ENCODE results near the gene KRT9. TPM values are rescaled to one million over a fixed set of nuclear protein-coding genes. Genes with fewer than 3 reads are reported as not detected.
"Not testable (repeated sequence)": the region's sequence is repeated elsewhere in the genome, so short reads cannot be mapped to it uniquely, and the experiment has no call there.

KRT9 gene, protein sequence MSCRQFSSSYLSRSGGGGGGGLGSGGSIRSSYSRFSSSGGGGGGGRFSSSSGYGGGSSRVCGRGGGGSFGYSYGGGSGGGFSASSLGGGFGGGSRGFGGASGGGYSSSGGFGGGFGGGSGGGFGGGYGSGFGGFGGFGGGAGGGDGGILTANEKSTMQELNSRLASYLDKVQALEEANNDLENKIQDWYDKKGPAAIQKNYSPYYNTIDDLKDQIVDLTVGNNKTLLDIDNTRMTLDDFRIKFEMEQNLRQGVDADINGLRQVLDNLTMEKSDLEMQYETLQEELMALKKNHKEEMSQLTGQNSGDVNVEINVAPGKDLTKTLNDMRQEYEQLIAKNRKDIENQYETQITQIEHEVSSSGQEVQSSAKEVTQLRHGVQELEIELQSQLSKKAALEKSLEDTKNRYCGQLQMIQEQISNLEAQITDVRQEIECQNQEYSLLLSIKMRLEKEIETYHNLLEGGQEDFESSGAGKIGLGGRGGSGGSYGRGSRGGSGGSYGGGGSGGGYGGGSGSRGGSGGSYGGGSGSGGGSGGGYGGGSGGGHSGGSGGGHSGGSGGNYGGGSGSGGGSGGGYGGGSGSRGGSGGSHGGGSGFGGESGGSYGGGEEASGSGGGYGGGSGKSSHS
- not detected for total RNA-seq

DNA sequence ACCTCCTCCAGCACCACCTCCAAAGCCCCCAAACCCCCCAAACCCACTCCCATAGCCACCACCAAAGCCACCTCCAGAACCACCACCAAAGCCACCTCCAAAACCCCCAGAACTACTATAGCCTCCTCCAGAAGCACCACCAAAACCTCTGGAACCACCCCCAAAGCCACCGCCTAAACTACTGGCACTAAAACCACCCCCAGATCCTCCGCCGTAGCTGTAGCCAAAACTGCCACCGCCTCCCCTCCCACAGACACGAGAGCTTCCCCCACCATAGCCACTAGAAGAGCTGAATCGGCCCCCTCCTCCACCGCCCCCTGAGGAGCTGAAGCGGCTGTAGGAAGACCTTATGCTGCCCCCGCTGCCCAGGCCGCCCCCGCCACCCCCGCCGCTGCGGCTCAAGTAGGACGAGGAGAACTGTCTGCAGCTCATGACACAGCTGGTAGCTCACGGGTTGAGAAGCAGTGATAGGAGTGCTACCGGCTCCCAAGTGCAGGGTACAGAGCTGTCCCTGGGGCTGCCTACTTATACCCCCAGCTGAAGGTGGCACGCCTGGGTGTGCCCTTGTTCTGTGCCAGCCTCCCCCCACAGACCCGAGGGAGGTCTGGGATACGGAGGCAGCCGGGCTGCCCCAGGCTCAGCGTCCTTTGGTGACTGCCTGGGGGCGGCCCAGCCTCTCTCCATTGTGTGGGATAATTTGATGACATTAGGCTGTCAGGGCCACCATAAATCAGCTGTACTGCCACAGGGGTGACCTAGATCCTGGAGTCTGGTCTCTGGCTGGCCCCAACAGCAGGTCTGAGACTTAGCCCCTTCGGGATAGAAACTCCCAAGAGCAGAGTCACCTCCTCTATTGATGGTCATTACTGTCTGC is at the start of gene KRT9:
KRT9 (minus strand) TSS at position 499 of the 874 bp plus-strand sequence; CDS start at position 432, 67 bp downstream.
- DNase-seq (ENCODE audit: low spot score), result no peak

GRCh38 chr17:41621435-41621817 is 49.6 kb upstream of the KRT9 start:
- DNase-seq (ENCODE audit: low spot score), result not testable (repeated sequence)

- DNase-seq (ENCODE audit: low spot score), result no peak
These were observed 49.0 kb upstream of the KRT9 start for GRCh38 chr17:41620583-41621434.

GRCh38 chr17:41619927-41620582 is 48.2 kb upstream of the KRT9 start:
- DNase-seq (ENCODE audit: low spot score), result not testable (repeated sequence)

DNA sequence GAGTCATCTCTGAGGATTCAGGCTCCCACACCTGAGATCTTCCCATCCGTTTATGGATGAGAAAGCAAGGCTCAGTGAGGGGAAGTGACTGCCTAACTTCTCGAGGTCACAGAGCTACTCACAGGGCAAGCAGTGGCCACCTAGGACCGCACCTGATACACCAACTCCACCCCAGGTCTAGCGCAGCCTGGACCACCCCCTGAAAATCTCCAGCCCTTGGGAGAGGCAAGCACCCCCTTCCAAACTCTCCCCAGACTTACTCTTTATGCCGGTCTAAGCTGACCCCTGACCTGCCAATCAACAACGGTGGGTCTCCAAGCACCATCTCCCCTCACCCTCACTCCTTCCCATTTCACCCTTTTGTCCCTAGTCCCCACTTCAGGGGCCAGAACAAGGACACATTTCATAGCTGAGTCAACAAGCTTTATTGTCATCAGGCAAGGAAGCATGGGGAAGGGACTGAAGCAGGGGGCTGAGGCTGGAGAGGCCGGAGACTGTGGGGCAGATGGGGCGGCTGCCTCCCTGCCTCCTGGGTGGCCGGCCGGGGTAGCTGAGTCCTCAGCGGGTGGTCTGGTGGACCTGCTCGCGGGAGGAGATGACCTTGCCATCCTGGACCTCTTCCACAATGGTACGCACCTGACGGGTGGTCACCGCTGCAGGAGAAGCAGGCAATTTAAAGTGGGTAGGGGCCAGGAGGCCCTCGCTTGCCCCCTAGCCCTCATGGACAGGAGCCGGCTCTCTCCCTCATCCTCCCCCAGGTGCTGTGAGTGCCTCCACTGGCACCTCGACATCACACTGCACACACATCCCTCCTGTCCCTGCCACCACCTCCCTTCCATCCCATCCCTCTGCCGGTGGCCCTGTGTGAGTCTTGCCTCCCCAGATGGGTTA is 47.4 kb upstream of the KRT9 start:
- no peak for DNase-seq (ENCODE audit: low spot score)

DNA sequence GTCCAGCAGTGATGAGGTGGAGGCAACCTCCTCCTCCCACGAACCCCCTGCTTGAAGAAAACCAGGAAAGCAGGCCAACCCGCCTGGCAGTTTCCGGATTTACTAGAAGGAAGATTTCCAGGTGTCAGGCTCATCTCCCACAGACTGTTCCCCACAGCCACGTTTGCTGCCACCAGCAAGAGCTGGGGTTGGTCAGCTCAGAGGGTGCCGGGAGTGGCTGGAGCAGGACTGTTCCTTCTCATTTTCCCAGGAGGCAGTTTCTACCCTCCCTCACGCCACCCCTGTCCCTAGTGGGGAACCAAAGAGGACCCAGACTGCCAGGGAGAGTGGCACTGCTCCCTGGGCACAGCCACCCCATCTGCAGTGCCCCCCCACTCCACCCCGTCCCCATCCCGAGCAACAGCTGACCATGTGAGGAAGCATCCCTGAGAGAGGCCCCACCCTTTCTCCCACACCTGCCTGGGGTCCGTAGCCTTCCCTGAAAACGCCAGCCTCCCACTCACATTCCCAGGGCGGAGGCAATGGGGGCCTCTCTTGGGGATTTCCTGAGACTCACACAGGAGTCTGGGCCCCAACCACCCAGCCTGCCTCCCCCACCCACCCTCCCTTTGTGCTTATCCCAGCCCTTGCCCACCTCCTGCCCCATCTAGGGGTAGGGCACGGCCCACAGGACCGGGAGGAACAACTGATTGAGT is 46.6 kb upstream of the KRT9 start:
- DNase-seq (ENCODE audit: low spot score), result no peak

DNA sequence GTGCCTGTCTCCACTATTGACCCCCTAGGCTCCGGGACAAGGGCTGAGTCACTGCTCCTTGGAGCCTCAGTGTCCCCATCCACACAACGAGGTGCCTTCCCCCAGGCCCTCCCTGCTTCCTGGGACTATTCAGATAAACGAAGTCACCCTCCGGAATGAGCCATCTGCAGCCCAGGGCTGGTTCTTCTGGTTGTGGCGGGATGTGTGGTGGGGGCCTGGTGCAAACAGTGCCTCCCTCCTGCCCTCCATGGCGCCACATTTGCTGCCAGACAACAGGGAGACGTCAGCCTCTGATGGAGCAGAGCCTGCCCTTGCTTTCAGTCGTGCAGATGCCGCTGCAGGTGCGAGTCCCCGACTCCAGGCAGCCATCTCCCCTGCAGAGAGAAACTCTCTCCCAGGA is 45.8 kb upstream of the KRT9 start:
- DNase-seq (ENCODE audit: low spot score), result no peak

DNA sequence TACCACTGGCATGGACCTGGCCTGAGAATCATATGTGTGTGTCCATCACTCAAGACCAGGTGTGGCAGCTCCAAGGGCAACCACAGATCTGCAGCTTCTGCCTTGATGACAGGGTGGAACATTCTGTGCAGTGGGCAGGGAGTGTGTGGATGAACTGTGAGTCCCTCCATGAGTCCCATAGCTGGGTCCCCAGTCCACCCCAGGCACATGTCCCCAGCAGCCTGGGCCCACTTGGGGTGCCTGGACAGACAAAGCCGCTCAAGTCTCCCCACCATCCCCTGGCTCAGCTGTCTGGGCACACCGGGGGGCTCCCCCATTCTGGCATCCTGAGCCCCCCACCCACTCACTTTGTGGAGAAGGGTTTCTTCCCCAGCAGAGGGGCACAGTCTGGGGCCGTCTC is 45.3 kb upstream of the KRT9 start:
- DNase-seq (ENCODE audit: low spot score), result no peak

DNA sequence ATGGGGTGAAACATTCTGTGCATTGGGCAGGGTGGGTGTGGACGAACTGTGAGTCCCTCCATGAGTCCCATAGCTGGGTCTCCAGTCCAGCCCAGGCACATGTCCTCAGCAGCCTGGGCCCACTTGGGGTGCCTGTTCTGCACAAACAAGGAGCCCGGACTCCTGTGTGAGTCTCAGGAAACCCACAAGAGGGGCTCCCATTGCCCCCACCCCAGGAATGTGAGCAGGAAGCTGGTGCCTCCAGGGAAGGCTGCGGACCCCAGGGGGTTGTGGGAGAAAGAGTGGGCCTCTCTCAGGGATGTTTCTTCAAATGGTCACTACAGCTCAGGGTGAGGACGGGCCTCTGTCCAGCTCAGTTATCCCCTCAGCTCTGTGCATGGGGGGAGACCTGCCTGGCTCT is 44.6 kb upstream of the KRT9 start:
- not testable (repeated sequence) for DNase-seq (ENCODE audit: low spot score)

DNA sequence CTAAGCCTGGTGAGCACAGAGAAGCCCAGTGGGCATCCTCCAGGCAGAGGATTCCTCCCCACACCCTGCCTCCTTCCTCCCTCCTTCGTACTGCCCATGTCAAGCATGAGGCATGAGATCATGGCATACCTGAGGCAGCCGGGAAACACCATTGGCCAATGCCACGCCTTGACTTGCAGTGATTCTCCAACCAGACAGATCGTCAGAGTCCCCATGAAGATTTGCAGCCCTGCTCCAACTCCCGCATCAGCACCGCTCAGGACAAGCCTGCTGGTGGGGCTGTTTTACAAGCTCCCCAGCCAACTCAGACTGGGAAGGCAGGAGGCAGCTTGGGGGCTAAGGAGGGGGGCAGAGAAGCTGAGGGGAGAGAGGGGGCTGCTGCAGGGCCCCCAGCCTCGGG is 43.6 kb upstream of the KRT9 start:
- no peak for DNase-seq (ENCODE audit: low spot score)

DNA sequence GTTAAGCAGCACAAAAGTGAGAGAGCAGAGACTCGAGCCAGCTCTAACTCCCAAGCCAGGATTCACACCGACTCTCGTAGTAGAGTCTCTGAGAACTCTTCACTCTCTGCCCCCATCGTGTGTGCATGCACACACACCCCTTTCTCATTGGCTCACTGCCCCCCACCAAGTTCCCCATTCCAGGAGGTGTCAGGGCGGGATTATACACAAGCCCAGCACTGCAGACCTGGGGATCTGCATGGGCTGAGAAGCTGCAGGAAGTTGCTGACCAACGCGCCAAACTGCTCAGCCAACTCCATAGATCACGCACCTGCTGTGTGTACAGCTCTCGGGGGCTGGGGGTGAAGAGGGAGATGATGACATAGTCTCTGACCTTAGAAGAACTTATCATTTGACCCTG is 42.9 kb upstream of the KRT9 start:
- DNase-seq (ENCODE audit: low spot score), result not testable (repeated sequence)

DNA sequence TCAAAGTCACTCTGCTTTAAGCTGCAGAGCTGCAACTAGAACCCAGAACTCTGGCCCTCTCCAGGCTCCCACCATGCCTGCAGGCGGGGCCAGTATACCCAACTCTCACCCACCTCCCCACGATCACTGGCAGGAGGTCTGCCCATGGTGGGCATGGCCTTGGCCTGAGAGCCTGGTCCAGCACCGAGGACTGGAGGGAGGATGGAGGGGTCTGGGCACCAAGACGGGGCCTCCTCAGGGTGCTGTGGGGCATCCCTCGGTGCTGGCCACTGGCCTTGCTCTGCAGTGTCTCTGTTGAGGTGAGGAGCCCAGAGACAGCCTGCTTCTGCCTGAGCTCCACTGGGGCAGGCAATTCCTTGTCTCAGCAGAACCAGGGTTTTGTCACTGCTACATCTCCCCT is 42.2 kb upstream of the KRT9 start:
- no peak for DNase-seq (ENCODE audit: low spot score)

GRCh38 chr17:41613277-41614082 is 41.6 kb upstream of the KRT9 start:
- no peak for DNase-seq (ENCODE audit: low spot score)

DNA sequence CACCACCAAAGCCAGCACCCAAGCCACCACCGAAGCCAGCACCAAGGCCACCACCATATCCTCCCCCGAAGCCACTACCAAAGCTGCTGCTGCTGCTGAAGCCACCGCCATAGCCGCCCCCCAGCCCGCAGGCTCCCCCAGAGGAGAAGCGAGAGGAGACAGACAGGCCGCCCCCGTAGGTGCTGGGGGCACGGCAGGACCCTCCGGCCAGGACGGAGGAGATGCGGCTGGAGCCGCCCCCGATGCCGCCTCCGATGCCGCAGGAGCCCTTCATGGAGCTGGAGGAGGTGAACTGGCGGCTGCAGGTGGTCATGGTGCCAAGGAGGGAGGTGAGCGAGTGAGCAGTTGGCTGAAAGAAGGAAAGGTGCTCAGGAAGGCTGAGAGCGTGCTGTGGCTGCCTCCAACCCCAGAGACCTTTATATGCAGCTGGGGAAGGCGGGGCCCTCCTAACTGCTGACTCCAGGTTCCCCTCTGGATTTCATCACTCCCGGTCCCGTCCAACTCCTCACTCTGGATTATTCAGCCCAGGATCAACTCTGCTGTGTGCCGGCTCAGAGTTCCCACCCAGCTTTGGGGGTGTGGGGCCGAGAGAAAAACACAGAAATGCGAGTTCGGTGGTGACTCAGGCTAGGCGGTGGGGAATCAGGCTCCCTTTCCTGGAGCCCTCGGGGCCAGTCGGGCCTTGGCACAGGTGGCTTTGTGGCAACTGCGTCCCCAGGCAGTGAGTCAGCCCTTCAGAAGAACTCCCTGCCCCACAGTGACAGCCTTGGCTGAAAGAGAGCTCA is 40.7 kb upstream of the KRT9 start, which contains the start of gene KRT16:
KRT16 (minus strand) TSS at position 392 of the 785 bp plus-strand sequence; CDS start at position 313, 79 bp downstream.
- DNase-seq (ENCODE audit: low spot score), result peak; percentile 68

- no peak for DNase-seq (ENCODE audit: low spot score)
These were observed 39.2 kb upstream of the KRT9 start for GRCh38 chr17:41610965-41611640.

DNA sequence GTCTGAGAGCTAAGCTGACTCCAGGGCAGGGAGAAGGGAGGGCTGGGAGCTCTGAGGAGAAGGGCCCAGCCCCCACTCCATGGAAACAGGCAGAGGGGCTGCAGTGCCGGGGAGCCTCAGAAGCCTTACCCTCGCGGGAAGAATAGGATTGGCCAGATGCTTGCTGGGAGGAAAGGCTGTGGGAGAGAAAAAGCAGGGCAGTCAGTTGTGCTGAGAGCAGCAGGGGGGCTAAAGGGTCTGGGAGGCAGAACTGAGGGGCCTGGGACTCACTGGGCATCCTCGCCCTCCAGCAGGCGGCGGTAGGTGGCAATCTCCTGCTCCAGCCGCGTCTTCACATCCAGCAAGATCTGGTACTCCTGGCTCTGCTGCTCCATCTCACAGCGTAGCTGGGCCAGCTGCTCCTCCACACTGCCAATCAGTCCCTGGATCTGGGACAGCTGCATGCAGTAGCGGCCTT is 38.2 kb upstream of the KRT9 start:
- not testable (repeated sequence) for DNase-seq (ENCODE audit: low spot score)

- not testable (repeated sequence) for DNase-seq (ENCODE audit: low spot score)
These were observed 35.1 kb upstream of the KRT9 start for GRCh38 chr17:41606930-41607329.
